Neutrophil (primary cell): ENCODE measurements around the gene NFIA.

ENCODE experiments used
- H3K27ac ChIP-seq: fragments of 200-600 bp; sonication (generic); 2 replicates; pipeline ENCODE4 v1.5.1; 2016; ENCODE audit warnings: mild to moderate bottlenecking, moderate library complexity
- H3K27me3 ChIP-seq: fragments of 200-600 bp; sonication (generic); 2 replicates; pipeline ENCODE4 v1.6.0; 2016; ENCODE audit warnings: mild to moderate bottlenecking
- H3K36me3 ChIP-seq: fragments of 200-600 bp; sonication (generic); 2 replicates; pipeline ENCODE4 v1.5.1; 2017
- H3K4me1 ChIP-seq, 2 experiments: fragments of 200-600 bp in 1 of 2; sonication (generic) in 1 of 2; 1 replicate in 1 of 2; 2 replicates in 1 of 2; pipeline versions ENCODE4 v1.5.1 to v1.6.1; 2013 to 2016; ENCODE audit warnings: low read depth in 1 of 2, low read length in 1 of 2, mild to moderate bottlenecking in 1 of 2, moderate library complexity in 1 of 2; ENCODE audit not compliant: control insufficient read depth in 1 of 2, insufficient read depth in 1 of 2
- H3K4me3 ChIP-seq, 2 experiments: fragments of 200-600 bp in 1 of 2; sonication (generic) in 1 of 2; 1 replicate in 1 of 2; 2 replicates in 1 of 2; pipeline ENCODE4 v1.5.1; 2013 to 2016; ENCODE audit warnings: low read depth in 1 of 2, low read length in 1 of 2, mild to moderate bottlenecking in 1 of 2, moderate library complexity in 1 of 2
- H3K9me3 ChIP-seq: fragments of 200-600 bp; sonication (generic); 2 replicates; pipeline ENCODE4 v1.5.1; 2016
- CTCF ChIP-seq: fragments of 200-600 bp; sonication (generic); IDR thresholded peaks from 2 replicates; pipeline ENCODE4 v1.5.1; 2016; ENCODE audit warnings: antibody characterized with exemption

NFIA gene

GRCh38 chr1:61301824-61302657 lies 219.7 kb downstream of the NFIA start:
- Histone ChIP-seq H3K27ac (no peak overlapping the region), H3K4me1 (no peaks in the 10 kb centered on the region), H3K36me3 (no peaks in the 10 kb centered on the region), H3K9me3 (no peaks in the 10 kb centered on the region), H3K27me3 (no peaks in the 10 kb centered on the region), H3K4me3 (no peak overlapping the region)
- TF ChIP-seq CTCF: no peak

- Histone ChIP-seq H3K4me3 (no peak overlapping the region), H3K36me3 (no peaks in the 10 kb centered on the region), H3K9me3 (no peaks in the 10 kb centered on the region), H3K27me3 (no peaks in the 10 kb centered on the region), H3K4me1 (no peaks in the 10 kb centered on the region), H3K27ac (no peak overlapping the region)
- no peak for TF ChIP-seq CTCF
Measured at GRCh38 chr1:61307422-61308142, 225.2 kb downstream of the NFIA start.

GRCh38 chr1:61310057-61310456 lies 227.7 kb downstream of the NFIA start:
- Histone ChIP-seq H3K36me3 (no peaks in the 10 kb centered on the region), H3K27ac (no peak overlapping the region), H3K4me3 (no peak overlapping the region), H3K4me1 (no peaks in the 10 kb centered on the region), H3K9me3 (no peaks in the 10 kb centered on the region), H3K27me3 (no peaks in the 10 kb centered on the region)
- no peak for TF ChIP-seq CTCF

- no peaks in the 10 kb centered on the region for H3K36me3 ChIP-seq
- no peaks in the 10 kb centered on the region for H3K4me1 ChIP-seq
- H3K27ac ChIP-seq: no peak overlapping the region
- no peaks in the 10 kb centered on the region for H3K9me3 ChIP-seq
- no peak for TF ChIP-seq CTCF
- H3K27me3 ChIP-seq: no peaks in the 10 kb centered on the region
- H3K4me3 ChIP-seq: no peak overlapping the region
Measured at GRCh38 chr1:61310538-61310937, 228.2 kb downstream of the NFIA start.

GRCh38 chr1:61313906-61314422 lies 231.6 kb downstream of the NFIA start:
- no peak for TF ChIP-seq CTCF
- Histone ChIP-seq H3K4me1 (no peaks in the 10 kb centered on the region), H3K27ac (no peak overlapping the region), H3K36me3 (no peaks in the 10 kb centered on the region), H3K4me3 (no peak overlapping the region), H3K27me3 (no peaks in the 10 kb centered on the region), H3K9me3 (no peaks in the 10 kb centered on the region)
